GM19395 (cell line): ENCODE results near the gene C19orf67.
"Not testable (repeated sequence)": the region's sequence is repeated elsewhere in the genome, so short reads cannot be mapped to it uniquely, and the experiment has no call there.

Source experiments
- ATAC-seq: cut with Tn5 transposase; IDR thresholded peaks from one replicate; pipeline ENCODE4 v1.9.1; 2021; ENCODE audit warnings: mild to moderate bottlenecking, moderate library complexity; ENCODE audit not compliant: unreplicated experiment

The C19orf67 gene

DNA sequence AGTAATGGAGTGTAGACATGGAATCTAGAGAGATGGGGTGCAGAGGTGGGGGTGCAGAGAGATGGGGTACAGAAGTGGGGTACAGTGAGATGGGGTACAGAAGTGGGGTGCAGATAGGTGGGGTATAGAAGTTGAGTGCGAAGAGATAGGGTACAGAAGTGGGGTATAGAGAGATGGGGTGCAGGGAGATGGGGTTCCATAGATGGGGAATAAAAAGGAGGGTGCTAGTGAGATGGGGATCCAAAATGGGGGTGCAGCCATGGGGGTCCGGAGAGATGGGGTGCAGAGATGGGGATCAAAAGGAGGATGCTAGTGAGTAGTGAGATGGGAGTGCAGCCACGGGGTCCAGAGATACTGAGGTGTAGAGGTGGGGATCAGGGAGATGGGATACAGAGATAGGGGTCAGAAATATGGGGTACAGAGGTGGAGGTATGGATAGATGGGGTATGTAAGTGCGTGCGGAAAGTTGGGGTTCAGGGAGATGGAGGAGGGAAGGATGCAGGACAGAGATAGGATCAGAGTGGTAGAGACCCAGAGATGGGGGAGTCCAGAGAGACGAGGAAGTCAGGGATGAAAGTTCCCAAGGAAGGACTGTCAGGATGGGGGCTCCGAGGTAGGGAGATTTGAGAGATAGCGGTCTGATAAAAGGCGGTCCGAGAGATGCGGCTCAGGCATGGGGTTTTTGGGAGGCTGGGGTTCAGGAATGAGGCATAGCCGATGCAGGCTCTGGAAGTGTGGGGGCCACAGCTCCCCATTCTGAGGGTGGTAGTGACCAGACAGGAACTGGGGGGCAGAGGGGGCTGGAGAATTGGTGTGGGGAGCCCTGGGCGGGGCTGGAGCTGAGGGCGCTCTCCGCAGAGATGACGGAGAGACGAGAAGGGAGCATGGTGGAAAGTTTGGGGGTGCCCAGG, 27.1 kb downstream of the C19orf67 start:
- no peak for ATAC-seq

DNA sequence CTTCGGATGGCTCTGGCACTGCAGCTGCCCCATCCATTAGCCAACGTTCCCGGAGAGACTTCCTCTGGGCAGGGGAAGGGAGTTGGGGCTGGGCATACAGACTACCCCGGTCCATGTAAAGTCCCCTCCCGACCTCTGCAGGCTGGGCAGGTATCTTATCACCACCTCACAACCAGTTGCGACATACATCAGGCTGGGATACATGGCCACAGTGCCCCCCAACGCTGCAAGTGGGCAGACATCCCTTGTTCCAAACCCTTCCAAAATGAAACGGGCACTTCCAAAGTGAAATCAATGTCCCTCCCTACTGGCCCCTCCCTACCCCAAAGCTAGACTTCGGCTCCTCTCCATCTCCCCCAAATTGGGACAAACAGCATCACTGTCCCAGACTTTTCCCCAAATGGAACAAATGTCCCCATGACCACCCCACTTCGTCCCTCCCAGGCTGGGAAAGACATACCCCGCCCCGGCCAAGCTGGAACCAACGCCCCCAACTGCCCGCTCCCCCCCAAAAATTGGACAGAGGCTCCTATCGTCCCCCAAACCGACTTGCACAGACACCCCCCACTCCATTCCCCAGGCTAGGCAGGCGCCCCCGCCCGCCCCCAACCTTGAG, 28.7 kb downstream of the C19orf67 start:
- ATAC-seq, result no peak

DNA sequence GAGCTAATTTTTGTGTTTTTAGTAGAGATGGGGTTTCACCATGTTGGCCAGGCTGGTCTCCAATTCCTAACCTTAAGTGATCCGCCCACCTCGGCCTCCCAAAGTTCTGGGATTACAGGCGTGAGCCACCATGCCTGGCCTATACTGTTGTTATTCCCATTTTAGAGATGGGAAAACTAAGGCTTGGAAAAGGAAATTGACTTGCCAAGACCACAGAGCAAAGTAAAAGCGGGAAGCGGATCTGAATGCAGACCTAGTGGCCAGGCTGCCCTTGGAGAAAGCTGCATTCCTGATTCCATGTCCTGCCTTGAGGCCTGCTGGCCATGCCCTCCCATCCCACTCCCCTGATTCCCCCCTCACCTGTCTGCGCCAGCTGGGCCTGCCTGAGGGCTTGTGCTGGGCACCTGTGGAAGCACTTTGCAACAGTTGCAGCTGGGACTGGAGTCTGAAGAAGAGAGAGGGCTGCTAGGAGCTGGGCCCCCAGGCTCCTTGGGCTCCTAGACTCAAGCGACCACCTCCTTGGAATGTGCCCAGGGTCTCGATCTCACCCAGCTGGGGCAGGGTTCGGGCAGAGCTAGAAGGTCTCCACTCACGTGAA, 29.4 kb downstream of the C19orf67 start:
- no peak for ATAC-seq

DNA sequence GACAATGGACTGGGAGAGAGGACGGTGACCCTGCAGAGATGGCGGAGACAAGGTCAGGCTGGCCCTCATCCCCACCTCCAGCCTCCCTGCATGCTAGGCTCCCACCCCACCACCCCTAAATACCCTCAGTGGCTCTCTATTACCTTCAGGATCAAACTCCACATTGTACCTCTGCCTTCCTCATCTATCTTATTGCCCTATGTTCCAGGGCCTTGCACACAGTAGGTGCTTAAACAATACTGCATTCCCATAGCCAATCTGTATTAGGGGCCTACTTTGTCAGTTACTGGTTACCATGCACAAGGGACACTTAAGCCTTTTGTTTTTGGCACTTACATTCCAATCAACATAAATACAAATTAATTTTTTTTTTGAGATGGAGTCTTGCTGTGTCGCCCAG, 30.2 kb downstream of the C19orf67 start:
- no peak for ATAC-seq

DNA sequence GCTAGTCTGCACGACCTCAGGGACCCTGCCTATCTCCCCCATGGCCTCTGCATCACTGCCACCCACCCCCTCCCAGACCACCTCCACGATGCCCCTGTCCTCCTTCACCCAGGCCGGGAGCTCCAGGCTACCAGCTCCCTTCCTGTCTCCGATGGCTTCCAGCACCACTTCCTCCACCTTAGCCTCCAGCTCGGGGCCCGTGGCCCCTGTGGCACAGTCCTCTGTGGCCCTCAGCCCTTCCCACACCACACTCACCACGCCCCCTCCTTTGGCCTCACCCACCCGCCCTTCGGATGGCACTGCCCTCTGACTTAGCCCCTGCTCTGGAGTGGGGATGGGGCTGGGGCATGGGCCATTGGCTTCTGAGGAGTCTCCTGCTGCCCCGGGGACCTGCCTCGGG, 30.9 kb downstream of the C19orf67 start:
- ATAC-seq, result no peak

DNA sequence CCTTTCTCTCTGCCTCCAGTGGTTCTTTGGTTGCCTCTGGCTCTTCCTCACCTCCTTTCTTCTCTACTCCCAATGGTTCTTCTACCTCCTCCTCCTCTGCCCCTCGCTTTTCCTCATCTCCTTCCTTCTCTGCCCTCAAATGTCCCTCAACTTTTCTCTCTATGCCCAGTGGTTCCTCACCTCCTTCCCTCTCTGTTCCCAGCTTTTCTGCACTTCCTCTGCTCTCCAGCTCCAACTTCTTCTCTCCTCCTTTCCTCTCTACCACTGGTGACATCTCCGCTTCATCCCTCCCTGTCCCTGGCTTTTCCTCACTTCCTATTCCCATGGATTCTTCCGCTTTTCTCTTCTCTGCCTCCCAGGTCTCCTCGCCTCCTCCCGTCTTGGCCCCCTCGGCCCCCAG, 31.5 kb downstream of the C19orf67 start:
- ATAC-seq, result no peak

DNA sequence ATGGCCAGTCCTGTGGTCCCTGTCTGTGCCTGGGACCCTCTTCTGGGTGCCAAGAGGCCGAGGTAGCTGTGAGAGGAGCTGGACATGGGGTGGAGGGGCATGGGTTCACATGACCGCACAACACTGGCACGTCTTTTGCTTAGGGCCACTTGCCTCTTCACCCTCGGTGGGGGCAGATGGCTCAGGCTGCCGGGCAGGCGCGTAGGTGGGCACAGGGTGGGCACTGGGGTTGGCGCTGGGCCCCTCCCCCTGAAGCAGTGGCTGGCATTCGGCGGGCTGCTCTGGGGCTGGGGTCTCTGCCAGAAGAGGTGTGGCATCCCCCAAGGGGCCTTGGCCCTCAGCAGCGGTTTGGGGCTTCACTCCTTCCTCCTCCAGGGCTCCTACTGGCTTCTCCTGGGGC, 32.1 kb downstream of the C19orf67 start:
- ATAC-seq, result no peak

DNA sequence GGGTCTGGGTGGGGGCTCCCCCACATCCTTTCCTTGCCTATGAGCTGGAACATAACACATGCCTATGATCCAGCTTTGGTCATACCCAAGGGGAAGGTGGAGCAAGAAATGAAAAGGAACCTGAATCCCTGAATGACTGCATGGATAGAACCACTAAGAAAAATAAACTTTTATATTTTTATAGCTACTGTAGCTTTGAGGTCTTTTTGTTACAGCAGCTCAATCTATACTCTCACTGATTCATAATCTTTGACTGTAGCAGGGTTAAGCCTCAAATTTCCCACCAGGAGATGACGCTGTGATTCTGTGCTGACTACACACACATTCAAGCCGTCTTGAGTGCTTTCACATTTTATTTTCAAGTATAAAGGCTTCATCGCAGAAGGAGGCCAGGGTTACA, 32.6 kb downstream of the C19orf67 start:
- ATAC-seq, result no peak

DNA sequence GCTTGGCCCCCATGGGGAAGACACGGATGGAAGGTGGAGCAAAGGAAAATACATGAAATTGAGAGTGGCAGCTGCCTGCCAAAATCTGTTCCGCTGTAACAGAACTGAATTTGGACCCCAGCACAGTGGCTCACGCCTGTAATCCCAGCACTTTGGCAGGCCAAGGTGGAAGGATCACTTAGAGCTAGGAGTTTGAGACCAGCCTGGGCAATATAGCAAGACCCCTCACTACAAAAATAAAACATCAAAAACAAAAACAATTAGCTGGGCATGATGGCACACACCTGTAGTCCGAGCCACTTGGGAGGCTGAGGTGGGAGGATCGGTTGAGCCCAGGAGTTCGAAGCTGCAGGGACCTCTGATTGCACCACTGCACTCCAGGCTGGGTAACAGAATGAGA, 33.1 kb downstream of the C19orf67 start:
- no peak for ATAC-seq

DNA sequence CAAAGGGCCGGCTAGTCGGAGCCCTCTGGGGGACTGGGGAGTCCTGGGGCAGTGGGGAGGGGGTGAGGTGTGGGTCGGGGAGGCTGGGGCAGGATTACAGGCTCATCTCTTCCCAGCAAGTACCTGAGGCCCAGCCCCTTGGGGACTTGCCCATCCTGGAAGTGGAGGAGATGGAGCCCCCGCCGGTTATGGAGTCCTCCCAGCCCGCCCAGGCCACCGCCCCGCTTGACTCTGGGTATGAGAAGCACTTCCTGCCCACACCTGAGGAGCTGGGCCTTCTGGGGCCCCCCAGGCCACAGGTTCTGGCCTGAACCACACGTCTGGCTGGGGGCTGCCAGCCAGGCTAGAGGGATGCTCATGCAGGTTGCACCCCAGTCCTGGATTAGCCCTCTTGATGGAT, 33.6 kb downstream of the C19orf67 start:
- ATAC-seq, result no peak

DNA sequence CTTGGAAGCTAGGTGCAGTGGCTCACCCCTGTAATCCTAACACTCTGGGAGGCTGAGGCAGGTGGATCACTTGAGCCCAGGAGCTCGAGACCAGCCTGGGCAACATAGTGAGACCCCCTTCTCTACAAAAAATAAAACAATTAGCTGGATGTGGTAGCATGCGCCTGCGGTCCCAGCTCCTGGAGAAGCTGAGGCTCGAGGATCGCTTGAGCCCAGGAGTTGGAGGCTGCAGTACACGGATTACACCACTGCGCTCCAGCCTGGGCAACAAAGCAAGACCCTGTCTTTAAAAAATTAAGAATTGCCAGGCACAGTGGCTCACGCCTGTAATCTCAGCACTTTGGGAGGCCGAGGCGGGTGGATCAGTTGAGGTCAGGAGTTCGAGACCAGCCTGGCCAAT, 34.6 kb downstream of the C19orf67 start:
- not testable (repeated sequence) for ATAC-seq

DNA sequence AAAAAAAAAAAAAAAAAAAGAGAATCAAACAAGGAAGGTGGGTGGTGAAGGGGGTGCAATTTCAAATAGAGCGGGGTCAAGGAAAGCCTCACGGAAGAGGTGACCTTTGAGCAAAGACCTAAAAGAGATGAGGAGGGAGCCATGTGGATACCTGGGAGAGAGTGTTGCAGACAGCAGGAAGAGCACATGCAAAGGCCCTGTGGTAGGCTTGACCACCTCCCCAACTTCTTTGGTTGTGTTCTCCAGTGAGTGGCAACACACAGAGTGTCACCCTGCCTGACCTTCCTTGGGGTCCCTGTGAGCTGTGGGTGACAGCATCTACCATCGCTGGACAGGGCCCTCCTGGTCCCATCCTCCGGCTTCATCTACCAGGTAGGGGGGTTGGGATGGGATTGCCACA, 35.1 kb downstream of the C19orf67 start:
- no peak for ATAC-seq

DNA sequence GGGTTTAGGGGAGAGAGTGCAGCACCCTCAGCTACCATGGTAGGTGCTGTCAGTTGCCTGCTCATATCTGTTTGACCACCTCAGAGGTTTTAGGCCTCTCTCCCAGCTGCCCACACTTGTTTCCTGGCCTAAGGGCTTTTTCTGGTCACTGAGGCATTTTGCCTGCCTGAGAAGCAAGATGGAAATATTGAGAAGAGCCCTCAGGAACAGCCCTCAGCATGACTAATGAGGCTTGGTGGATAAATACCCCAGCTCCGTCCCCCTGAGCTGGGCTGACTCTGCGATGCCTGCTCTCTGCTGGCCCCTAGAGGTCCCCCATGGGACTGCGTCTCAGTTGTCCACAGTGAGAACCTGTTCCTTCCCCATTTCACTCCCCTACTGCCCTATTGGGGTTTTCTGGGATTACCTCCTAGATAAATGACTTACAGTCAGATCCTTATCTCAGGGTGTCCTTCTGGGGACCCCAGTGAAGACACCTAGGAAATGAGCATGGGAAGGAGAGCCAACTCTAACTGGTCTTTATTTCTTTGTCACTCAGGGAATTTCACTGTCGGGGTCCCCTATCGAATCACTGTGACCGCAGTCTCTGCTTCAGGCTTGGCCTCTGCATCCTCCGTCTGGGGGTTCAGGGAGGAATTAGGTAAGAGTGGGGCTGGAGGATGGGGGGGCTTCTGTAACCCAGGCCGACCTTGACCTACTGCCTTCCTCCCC, 37.0 kb downstream of the C19orf67 start:
- no peak for ATAC-seq

DNA sequence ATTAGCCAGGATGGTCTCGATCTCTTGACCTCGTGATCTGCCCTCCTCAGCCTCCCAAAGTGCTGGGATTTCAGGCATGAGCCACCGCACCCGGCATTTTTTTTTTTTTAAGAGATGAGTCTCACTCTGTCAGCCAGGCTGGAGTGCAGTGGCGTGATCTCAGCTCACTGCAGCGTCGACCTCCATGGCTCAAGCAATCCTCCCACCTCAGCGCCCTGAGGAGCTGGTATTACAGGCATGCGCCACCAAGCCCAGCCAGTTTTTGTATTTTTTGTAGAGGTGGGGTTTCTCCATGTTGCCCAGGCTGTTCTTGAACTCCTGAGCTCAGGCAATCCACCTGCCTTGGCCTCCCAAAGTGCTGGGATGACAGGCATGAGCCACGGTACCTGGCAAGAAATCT, 37.7 kb downstream of the C19orf67 start:
- not testable (repeated sequence) for ATAC-seq

DNA sequence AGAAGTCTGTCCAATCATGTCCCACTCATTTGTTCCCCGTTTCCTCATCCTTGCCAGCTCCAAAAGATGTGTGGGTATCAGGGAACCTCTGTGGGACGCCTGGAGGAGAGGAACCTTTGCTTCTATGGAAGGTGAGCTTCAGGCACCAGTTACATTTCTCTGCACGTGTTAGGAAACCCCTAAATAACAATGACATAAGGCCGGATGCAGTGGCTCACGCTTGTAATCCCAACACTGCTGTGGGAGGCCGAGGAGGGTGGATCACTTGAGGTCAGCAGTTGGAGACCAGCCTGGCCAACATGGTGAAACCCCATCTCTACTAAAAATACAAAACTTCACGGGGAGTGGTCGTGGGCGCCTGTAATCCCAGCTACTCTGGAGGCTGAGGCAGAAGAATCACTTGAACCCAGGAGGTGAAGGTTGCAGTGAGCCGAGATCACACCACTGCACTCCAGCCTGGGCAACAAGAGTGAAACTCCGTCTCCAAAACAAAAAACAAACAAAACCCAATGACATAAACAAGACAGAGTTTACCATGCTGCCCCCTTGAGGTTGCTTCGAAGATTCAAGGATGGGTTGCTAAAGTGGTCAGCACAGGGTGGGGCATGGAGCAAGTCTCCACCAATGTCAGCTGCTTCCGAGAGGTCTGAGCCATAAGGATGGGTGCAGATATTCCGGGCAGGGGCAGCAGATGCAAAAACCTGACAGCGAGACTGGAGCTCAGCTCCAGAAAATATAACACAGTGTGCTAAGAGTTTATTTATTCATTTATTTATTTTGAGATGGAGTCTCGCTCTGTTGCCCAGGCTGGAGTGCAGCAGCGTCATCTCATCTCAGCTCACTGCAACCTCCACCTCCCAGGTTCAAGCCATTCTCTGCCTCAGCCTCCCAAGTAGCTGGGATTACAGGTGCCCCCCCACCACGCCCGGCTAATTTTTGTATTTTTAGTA, 42.6 kb downstream of the C19orf67 start:
- not testable (repeated sequence) for ATAC-seq

DNA sequence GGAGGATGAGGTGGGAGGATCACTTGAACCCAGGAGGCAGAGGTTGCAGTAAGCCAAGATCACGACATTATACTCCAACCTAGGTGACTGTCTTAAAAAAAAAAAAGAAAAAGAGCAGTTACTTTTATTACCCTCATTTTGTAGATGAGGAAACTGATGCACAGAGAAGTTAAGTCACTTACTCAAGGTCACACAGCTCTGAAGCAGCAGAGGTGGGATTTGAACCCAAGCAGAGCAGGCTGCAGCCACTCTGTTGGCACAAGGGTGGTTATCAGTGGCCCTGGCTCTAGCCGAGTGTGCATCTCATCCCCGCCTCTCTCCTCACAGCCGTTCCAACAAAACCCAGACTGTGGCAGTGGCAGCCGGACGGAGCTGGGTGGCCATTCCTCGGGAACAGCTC, 46.4 kb downstream of the C19orf67 start:
- no peak for ATAC-seq

DNA sequence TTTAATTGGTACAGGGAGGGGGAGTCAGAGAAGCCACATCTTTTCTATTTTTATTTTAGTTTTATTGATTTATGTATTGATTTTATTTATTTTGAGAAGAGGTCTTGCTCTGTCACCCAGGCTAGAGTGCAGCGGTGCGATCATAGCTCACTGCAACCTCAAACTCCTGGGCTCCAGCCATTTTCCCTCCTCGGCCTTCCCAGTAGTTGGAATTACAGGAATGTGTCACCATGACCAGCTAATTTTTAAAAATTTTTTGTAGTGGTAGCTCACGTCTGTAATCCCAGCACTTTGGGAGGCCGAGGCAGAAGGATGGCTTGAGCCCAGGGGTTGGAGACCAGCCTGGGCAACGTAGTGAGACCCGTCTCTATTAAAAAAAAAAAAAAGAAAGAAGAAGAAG, 49.9 kb downstream of the C19orf67 start:
- no peak for ATAC-seq

DNA sequence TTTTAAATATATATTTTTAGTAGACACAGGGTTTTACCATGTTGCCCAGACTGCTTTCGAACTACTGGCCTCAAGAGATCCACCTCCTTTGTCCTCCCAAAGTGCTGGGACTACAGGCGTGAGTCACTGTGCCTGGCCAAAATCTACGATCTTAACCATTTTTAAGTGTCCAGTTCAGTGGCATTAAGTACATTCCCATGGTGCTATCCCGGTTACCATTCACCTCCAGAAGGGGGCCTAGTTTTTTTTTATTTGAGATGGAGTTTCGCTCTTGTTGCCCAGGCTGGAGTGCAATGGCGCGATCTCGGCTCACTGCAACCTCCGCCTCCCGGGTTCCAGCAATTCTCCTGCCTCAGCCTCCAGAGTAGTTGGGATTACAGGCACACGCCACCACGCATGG, 50.4 kb downstream of the C19orf67 start:
- not testable (repeated sequence) for ATAC-seq

DNA sequence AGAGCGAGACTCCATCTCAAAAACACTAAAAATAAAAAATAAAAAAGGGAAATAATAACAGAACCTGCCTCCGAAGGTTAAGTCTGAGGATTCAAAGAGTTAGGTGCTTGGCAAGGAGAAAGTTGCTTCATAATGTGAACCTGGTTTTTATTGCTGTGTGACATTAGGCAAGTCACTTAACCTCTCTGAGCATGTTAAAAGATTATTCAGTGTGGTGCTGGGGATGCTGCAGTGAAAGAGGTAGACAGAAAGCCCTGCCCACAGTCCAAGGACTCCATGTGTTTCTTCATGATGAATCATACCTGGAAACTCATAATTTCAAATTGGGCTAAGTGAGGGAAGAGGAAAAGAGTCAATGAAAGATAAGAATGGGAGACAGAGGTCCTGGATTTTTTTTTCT, 51.6 kb downstream of the C19orf67 start:
- ATAC-seq, result no peak

DNA sequence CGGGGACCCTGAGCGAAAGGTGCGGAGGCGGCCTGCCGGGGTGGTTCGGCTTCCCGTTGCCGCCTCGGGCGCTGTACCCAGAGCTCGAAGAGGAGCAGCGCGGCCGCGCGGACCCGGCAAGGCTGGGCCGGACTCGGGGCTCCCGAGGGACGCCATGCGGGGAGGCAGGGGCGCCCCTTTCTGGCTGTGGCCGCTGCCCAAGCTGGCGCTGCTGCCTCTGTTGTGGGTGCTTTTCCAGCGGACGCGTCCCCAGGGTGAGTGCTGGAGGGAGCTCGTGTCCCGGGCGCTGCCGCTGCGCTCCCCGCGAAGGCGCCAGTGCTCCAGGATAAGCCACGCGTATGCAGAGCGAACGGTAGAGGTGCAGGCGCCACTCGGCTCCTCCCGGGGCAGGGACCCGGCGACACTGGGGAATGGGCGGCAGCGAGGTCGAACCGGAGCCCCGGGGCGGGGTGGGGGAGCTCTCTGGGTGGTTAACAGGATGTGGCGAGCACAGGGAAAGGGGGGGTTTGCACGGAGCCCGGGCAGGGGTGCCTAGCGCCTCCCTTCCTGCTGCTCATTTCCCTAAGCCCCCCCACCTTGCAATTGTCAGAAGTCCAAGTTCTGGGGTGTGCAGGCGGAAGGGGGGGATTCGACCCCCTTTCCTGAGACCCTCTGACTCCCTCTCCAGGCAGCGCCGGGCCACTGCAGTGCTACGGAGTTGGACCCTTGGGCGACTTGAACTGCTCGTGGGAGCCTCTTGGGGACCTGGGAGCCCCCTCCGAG, 53.7 kb downstream of the C19orf67 start, which contains the start of gene IL27RA:
IL27RA (plus strand) TSS at position 44 of the 762 bp plus-strand sequence; CDS start at position 155, 111 bp downstream.
- peak; percentile 66 for ATAC-seq
